Rectal smooth muscle tissue (tissue), 1 donor: Measurements from ENCODE around the gene CCL17.

Experiments used
- H3K27ac ChIP-seq: one replicate; pipeline ENCODE4 v1.7.0; 2013; ENCODE audit warnings: low read depth, low read length, inconsistent platforms
- H3K27me3 ChIP-seq: one replicate; pipeline ENCODE4 v1.7.0; 2013; ENCODE audit warnings: low read length; ENCODE audit not compliant: control insufficient read depth, insufficient read depth
- H3K36me3 ChIP-seq: one replicate; pipeline ENCODE4 v1.7.0; 2013; ENCODE audit warnings: low read length; ENCODE audit not compliant: control insufficient read depth, insufficient read depth
- H3K4me1 ChIP-seq: one replicate; pipeline ENCODE4 v1.7.0; 2013; ENCODE audit warnings: low read length; ENCODE audit not compliant: control insufficient read depth, insufficient read depth
- H3K4me3 ChIP-seq: one replicate; pipeline ENCODE4 v1.7.0; 2013; ENCODE audit warnings: low read length
- H3K9ac ChIP-seq: one replicate; pipeline ENCODE4 v1.7.0; 2013; ENCODE audit warnings: low read length

The CCL17 gene

DNA sequence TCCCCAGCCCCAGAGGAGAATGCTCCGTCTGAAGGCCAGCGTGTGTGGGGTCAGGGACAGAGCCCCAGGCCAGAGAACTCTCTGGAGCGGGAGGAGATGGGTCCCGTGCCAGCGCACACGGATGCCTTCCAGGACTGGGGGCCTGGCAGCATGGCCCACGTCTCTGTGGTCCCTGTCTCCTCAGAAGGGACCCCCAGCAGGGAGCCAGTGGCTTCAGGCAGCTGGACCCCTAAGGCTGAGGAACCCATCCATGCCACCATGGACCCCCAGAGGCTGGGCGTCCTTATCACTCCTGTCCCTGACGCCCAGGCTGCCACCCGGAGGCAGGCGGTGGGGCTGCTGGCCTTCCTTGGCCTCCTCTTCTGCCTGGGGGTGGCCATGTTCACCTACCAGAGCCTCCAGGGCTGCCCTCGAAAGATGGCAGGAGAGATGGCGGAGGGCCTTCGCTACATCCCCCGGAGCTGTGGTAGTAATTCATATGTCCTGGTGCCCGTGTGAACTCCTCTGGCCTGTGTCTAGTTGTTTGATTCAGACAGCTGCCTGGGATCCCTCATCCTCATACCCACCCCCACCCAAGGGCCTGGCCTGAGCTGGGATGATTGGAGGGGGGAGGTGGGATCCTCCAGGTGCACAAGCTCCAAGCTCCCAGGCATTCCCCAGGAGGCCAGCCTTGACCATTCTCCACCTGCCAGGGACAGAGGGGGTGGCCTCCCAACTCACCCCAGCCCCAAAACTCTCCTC lies 21.9 kb upstream of the CCL17 start:
- Histone ChIP-seq H3K27ac (no peak overlapping the region), H3K4me3 (no peak overlapping the region), H3K36me3 (no peaks in the 10 kb centered on the region), H3K27me3 (no peaks in the 10 kb centered on the region), H3K4me1 (peaks cover 3% of the 10 kb centered on the region), H3K9ac (no peak overlapping the region)

DNA sequence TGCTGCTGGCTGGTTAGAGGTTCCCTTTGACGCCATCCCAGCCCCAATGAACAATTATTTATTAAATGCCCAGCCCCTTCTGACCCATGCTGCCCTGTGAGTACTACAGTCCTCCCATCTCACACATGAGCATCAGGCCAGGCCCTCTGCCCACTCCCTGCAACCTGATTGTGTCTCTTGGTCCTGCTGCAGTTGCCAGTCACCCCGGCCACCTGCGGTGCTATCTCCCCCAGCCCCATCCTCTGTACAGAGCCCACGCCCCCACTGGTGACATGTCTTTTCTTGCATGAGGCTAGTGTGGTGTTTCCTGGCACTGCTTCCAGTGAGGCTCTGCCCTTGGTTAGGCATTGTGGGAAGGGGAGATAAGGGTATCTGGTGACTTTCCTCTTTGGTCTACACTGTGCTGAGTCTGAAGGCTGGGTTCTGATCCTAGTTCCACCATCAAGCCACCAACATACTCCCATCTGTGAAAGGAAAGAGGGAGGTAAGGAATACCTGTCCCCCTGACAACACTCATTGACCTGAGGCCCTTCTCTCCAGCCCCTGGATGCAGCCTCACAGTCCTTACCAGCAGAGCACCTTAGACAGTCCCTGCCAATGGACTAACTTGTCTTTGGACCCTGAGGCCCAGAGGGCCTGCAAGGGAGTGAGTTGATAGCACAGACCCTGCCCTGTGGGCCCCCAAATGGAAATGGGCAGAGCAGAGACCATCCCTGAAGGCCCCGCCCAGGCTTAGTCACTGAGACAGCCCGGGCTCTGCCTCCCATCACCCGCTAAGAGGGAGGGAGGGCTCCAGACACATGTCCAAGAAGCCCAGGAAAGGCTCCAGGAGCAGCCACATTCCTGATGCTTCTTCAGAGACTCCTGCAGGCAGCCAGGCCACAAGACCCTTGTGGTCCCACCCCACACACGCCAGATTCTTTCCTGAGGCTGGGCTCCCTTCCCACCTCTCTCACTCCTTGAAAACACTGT lies 21.0 kb upstream of the CCL17 start:
- Histone ChIP-seq H3K9ac (no peak overlapping the region), H3K4me1 (peaks cover 3% of the 10 kb centered on the region), H3K27ac (no peak overlapping the region)

DNA sequence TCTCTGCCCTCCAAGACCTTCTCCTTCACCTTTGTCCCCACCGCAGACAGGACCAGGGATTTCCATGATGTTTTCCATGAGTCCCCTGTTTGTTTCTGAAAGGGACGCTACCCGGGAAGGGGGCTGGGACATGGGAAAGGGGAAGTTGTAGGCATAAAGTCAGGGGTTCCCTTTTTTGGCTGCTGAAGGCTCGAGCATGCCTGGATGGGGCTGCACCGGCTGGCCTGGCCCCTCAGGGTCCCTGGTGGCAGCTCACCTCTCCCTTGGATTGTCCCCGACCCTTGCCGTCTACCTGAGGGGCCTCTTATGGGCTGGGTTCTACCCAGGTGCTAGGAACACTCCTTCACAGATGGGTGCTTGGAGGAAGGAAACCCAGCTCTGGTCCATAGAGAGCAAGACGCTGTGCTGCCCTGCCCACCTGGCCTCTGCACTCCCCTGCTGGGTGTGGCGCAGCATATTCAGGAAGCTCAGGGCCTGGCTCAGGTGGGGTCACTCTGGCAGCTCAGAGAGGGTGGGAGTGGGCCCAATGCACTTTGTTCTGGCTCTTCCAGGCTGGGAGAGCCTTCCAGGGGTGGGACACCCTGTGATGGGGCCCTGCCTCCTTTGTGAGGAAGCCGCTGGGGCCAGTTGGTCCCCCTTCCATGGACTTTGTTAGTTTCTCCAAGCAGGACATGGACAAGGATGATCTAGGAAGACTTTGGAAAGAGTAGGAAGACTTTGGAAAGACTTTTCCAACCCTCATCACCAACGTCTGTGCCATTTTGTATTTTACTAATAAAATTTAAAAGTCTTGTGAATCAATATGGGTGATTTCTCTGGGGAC lies 20.1 kb upstream of the CCL17 start:
- H3K27me3 ChIP-seq, result no peaks in the 10 kb centered on the region
- no peak overlapping the region for H3K9ac ChIP-seq
- no peak overlapping the region for H3K27ac ChIP-seq
- H3K4me1 ChIP-seq, result peaks cover 3% of the 10 kb centered on the region
- no peak overlapping the region for H3K4me3 ChIP-seq
- H3K36me3 ChIP-seq, result no peaks in the 10 kb centered on the region

More for the DNA sequence above, 21.0 kb upstream of the CCL17 start:
- no peak overlapping the region for H3K4me3 ChIP-seq
- H3K36me3 ChIP-seq, result no peaks in the 10 kb centered on the region
- no peaks in the 10 kb centered on the region for H3K27me3 ChIP-seq

DNA sequence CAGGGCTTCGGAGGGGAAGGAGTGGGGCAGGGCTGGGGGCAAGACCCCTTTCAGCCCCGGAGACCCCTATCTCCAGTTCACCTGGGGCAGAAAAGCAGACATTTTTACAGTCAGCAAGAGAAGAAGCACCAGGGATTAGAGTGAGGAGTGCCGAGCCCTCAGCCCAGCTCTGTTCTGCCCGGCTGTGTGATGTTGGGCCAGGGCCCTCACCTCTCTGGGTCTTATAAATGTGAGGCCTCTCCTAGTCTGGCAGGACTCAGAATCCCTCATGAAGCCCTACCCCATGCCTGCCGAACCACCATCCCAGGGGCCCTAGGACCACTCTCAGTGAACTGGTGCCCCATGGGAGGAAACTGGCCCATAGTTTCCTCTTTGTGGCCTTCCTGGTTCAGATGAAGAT lies 19.5 kb upstream of the CCL17 start:
- no peak overlapping the region for H3K4me3 ChIP-seq
- no peaks in the 10 kb centered on the region for H3K36me3 ChIP-seq
- no peak overlapping the region for H3K27ac ChIP-seq
- H3K27me3 ChIP-seq, result no peaks in the 10 kb centered on the region
- peaks cover 3% of the 10 kb centered on the region for H3K4me1 ChIP-seq
- H3K9ac ChIP-seq, result no peak overlapping the region

DNA sequence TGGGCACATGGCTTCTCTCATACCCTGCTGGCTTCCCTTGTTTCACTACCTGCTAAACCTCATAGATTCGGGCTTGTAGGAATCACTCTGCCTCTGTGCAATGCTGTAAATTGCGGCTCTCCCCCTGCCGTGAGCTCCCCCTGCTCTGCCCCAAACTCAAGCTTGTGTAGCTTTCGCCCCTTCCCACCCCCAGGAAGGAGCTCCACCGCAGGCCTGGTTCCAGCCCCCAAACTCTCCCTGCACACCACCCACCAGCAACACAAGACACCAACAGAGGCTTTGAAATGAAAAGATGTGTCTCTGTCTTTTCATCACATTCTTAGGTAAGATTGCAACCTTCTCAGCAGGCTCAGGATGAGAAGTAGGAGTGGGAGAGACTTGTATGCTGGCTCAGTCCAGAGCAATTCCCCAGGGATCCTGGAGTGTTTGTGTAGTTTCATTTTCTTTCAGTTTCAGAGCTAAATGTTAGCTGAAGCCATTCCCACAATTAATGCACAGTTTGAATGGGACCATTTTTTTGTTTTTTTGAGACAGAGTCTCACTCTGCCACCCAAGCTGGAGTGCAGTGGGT lies 18.1 kb upstream of the CCL17 start:
- no peaks in the 10 kb centered on the region for H3K27me3 ChIP-seq
- no peaks in the 10 kb centered on the region for H3K36me3 ChIP-seq
- H3K4me1 ChIP-seq, result peaks cover 3% of the 10 kb centered on the region
- H3K4me3 ChIP-seq, result no peak overlapping the region
- H3K9ac ChIP-seq, result no peak overlapping the region
- no peak overlapping the region for H3K27ac ChIP-seq

DNA sequence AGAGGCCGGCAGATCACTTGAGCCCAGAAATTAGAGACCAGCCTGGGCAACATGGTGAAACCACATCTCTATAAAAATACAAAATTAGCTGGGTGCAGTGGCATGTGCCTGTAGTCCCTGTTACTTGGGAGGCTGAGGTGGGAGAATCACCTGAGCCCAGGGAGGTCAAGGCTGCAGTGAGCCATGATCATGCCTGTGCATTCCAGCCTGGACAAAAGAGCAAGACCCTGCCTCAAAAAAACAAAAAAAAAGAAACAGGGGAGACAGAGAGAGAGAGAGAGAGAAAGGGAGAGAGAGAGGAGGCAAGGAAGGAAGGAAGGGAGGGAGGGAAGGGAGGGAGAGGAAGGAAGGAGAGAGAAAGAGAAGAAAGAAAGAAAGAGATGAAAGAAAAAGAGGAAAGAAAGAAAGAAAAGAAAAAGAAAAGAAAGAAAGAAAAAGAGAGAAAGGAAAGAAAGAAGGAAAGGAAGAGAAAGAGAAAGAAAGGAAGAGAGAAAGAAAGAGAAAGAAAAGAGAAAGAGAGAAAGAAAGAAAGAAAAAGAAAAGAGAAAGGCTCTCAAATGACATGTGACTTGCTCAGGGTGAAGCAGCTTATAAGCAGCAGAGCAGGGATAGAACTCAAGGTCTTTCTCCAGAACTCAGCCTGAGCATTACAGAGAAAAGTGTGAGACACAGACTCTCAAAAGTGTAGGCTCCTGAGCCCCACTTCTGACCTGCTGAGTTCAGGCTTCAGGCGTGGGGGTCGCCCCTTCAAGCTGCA lies 16.8 kb upstream of the CCL17 start:
- Histone ChIP-seq H3K4me1 (peaks cover 3% of the 10 kb centered on the region), H3K27ac (no peak overlapping the region), H3K4me3 (no peak overlapping the region), H3K9ac (no peak overlapping the region), H3K27me3 (no peaks in the 10 kb centered on the region), H3K36me3 (no peaks in the 10 kb centered on the region)

DNA sequence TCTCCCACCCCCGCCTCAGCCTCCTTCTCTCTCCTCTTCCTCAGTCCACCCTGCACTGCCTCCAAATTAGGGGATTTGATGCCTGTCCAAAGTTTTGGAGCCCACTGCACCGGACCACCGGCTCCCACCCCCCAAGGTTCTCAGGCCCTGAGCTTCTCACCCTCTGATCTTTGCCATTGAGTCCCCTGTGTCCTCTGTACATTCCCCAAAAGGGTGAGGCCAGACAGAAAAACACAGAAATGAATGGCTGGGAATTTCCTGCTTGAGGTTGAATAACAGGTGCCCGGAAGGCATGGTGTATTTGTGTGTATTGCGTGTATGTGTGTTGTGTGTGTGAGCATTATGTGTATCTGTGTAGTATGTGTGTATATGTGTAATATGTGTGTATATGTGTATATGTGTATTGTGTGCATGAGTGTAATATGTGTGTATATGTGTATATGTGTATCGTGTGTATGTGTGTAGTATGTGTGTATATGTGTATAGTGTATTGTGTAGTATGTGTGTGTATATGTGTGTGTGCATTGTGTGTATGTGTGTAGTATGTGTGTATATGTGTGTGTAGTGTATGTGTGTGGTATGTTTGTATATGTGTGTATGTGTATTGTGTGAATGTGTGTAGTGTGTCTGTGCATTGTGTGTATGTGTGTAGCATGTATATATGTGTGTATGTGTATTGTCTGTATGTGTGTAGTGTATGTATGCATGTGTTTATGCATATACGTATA lies 16.0 kb upstream of the CCL17 start:
- Histone ChIP-seq H3K4me1 (peaks cover 3% of the 10 kb centered on the region), H3K27me3 (no peaks in the 10 kb centered on the region), H3K27ac (no peak overlapping the region)

DNA sequence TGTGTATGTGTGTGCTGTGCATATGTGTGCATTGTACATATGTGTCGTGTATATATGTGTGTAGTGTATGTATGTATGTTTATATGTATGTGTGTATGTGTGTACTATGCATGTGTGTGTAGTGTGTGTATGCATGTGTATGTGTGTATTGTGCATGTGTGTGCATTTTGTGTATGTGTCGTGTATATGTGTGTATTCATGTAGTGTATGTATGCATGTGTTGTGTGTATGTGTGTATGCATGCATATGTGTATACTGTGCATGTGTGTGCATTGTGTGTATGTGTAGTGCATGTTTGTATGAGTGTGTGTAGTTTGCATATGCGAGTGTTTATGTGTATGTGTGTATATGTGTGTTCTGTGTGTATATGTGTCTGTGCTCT lies 15.5 kb upstream of the CCL17 start:
- Histone ChIP-seq H3K36me3 (no peaks in the 10 kb centered on the region), H3K4me1 (peaks cover 1% of the 10 kb centered on the region), H3K27me3 (no peaks in the 10 kb centered on the region), H3K27ac (no peak overlapping the region), H3K9ac (no peak overlapping the region), H3K4me3 (no peak overlapping the region)

More for the DNA sequence above, 16.0 kb upstream of the CCL17 start:
- no peak overlapping the region for H3K4me3 ChIP-seq
- no peaks in the 10 kb centered on the region for H3K36me3 ChIP-seq
- no peak overlapping the region for H3K9ac ChIP-seq

DNA sequence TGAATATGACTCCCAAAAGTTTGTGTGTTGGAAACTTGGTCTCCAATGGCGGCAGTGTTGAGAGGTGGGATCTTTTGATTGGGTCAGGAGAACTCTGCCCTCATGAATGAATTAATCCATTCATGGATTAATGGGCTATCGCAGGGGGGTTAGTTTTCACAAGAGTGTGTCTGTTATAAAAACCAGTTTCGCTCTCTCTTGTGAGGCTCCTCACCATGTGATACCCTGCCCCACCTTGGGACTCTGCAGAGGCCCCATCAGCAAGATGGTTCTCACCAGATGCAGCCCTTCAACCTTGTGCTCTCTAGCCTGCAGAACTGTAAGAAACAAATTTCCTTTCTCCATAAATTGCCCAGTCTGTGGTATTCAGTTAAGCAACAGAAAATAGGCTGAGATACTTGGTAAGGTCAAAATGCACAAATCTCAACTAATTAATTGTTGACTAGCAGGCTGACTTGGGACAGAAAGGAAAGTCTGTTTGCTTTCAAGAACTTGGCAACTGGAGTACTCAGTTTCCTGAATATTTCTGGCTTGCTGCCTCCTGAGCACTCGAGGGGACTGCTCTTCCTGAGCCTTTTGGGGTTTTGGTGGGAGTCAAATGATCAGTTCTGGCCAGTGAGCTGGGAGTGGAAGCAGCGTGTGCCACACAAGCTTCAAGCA lies 13.8 kb upstream of the CCL17 start:
- Histone ChIP-seq H3K9ac (no peak overlapping the region), H3K4me1 (no peaks in the 10 kb centered on the region), H3K36me3 (no peaks in the 10 kb centered on the region), H3K27ac (no peak overlapping the region), H3K4me3 (no peak overlapping the region), H3K27me3 (no peaks in the 10 kb centered on the region)

DNA sequence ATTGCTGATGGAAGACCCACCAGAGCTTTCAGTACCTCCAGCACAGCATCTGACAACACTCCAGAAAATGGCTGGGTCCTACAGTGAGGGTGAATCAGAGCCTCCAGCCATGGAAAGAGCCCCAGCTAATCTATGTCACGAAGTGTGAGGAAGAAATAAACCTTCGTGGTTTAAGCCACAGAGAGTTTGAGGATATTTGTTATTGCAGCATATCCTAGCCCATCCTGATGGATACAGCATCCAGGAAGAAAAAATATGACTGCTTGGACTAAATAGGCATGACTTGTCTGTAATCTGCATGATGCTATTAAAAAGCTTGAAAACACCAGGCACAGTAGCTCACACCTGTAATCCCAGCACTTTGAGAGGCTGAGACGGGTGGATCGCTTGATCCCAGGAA lies 13.3 kb upstream of the CCL17 start:
- no peak overlapping the region for H3K9ac ChIP-seq
- no peak overlapping the region for H3K4me3 ChIP-seq
- no peak overlapping the region for H3K27ac ChIP-seq
- no peaks in the 10 kb centered on the region for H3K4me1 ChIP-seq
- H3K36me3 ChIP-seq, result no peaks in the 10 kb centered on the region
- H3K27me3 ChIP-seq, result no peaks in the 10 kb centered on the region

DNA sequence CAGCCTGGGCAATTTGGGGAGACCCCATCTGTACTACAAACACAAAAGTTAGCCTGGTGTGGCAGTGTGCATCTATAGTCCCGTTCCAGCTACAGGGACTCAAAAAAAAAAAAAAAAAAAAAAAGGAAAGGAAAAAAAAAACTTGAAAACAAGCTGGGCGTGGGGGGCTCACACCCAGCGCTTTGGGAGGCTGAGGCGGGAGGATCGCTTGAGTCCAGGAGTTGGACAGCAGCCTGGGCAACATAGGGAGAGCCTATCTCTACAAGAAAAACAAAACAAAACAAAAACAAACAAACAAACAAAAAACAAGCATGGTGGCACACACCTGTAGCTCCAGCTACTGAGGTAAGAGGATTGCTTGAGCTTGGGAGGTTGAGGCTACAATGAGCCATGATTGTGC lies 12.9 kb upstream of the CCL17 start:
- H3K36me3 ChIP-seq, result no peaks in the 10 kb centered on the region
- no peaks in the 10 kb centered on the region for H3K27me3 ChIP-seq
- H3K27ac ChIP-seq, result no peak overlapping the region
- no peaks in the 10 kb centered on the region for H3K4me1 ChIP-seq
- no peak overlapping the region for H3K9ac ChIP-seq
- no peak overlapping the region for H3K4me3 ChIP-seq
